NCI-H1048 (cell line): ENCODE data around the gene TRPC4.
"Not testable (repeated sequence)": the region's sequence is repeated elsewhere in the genome, so short reads cannot be mapped to it uniquely, and the experiment has no call there.

ENCODE experiments used
- DNase-seq: peaks from one replicate; lab custom pipeline; 2025; lab: John Stamatoyannopoulos, UW

TRPC4 gene

DNA sequence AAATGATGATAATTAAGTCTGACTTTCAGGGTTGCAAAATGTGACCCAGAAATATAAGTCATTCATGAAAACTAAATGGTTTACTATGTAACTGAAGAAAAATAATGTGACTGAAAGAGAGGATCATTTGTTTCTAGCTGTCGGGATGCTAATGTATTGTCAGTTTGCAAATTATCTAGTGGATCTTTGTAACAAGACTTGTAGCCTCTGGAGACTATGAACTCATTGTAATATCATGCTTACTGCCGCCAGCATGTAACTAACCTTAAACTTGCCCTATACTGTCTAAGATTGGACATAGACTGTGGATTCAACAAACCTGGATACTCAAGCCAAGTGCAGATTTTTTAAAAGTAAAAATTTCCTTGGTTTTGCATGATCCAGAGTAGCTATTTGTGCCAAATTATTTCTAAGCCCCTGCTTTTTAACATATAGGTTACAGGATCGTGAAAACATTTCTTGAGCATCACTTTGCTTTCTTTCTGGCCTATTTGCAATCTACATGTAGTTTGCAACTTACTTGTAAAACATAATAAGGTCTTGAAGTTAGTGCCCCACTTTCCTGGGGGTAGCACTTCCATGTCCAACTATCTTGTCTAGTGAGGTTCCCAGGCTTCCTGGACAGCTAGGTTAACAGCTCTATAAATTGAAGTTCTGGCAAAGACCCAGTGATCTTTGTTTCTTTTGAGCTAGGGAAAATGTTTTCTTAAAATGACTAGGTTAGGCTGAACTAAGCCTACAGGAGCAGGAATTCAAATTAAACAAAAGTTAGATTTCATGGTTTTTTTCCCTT is 267.7 kb downstream of the TRPC4 start:
- DNase-seq = no peak

DNA sequence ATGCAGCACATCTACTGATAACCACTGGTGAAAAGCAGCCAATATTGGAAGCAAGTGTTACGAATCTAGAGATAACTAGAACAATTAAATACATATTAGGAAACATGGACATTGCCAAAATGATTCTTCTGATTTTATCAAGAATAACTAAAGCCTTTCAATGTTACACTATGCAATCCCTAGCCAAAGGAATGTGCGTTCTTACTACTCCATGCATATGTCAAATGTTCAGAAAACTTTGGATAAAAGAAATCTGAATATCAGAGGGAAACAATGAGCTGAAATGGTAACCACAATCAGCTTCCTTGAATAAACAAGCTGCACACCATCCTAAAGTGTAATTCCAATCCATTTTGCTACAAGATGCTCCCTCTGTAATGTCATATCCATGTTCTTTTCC is 270.1 kb downstream of the TRPC4 start:
- DNase-seq = no peak

DNA sequence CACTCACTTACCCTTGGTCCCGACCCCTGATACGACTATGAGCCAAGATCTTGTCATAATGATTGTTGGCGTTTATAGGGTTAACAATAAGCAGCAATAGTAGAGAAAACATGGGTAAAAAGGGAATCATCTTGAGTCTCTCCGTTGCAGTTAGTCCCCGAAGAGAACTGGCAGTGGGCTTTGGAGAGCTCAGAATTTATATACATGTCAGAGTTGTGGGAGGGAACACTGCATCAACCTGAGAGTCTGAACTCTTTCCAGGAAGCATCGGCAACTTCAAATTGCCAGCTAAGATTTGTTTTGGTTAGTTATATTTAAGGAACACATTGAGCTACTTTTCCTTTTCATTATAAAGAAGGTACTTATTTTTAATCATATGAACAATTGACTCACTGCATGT is 271.0 kb downstream of the TRPC4 start, which contains the start of gene POSTN:
POSTN (minus strand) TSS at position 172 of the 400 bp plus-strand sequence; CDS start at position 130, 42 bp downstream.
- DNase-seq = no peak

DNA sequence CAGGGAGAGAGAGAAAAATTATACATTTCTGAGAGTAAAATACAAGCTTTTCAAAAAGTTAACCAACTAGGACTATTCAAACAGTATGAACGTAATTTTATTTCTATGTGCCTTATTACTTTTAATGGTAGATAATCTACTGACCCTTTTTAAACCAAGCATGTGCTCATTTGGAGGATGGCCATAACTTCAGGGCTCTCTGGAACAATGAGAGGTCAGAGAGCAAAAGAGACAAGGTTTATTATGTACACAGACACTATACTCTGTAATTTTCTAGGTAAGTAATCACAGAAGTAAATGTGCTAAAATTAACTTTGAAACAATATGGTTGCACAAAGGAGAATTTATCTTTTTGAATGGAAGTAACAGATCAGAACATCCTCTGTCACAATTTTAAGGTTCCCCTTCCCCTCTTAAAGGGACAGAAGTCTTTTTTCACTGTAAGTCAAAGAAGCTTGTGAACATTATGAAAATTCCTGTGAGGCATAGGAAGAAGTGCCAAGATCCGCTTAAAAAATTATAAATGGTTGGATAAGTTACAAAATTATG is 272.0 kb downstream of the TRPC4 start:
- no peak for DNase-seq

DNA sequence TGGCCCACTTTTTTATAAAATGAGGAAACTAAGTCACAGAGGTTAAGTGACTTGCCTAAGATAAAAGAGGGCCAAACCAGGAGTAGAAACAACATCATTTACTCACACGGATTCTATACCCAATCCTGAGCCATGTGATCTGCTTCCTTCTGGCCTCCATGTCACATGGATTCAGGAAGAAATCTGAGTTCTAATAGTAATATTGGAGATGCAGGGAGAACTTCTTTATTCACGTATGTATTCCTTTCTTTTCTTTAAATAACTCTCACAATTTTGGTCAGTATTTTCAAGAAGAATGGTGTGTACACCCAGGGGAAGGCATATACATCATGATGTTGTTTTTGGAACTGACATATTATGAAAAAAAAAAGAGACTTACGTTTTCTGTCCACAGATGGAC is 272.8 kb downstream of the TRPC4 start:
- DNase-seq = no peak

DNA sequence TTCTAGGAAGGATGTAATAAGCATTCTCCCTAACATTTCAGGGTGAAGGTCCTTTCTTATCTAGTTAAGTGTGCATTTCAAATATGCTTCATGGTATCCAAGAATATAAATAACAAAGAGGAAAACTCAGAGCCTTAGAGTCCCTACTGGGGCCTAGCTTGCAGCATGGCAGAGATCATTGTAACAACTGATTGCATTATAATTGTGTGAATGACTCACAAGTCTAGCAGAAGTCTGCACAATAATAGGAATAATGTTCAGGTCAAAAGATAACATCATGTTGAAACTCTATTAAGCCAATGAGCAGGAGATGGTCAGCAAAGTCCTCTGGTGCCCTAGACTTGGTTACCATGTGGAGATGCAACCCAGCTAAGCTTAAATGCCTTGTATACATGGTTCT is 274.4 kb downstream of the TRPC4 start:
- no peak for DNase-seq

DNA sequence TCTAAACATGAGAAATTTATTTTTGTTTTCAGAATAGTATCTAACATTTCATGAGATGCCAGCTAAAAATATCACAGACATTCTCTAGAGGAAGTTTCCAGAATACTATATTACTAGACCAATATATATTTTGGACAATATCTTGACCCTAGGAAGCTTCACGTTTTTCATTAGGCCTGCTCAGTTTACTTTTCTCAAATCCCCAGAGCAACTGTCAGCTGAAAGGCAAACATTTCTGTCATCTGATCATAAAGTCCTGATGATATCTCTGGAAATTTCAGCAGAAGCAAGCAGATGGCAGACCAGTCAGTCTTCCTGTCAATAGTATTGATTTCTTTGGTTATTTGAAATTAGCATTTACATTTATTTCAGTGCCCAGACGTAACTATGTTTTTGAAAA is 275.0 kb downstream of the TRPC4 start:
- DNase-seq = no peak

DNA sequence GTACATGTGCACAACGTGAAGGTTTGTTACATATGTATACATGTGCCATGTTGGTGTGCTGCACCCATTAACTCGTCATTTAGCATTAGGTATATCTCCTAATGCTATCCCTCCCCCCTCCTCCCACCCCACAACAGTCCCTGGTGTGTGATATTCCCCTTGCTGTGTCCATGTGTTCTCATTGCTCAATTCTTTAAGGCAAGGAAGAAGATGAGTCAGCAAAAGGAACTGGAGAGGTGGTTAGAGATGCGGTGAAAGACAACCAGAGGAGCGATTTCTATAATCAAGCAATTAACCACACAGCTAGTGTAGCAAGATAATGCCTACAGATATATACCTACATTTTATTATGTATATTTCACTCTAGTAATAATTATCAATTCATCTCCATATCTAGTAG is 280.2 kb downstream of the TRPC4 start:
- DNase-seq = not testable (repeated sequence)

DNA sequence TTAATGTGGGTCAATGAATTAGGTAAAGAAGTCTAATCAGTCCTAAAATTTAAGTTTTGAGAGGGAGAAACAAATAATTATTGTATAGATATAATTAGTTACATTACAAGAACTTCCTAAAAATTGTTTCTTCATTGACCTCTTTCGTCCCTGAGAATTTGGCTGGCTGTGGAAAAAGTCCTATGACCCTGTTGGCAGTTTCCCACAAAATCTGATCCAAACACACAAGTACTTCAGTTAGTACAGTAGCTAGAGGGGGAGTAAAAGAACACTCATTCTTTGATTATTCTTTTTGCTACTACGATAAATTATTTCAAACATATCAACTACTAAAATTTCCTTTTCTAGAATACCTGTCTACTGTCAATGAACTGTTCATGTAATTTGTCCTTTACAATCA is 282.3 kb downstream of the TRPC4 start:
- DNase-seq = no peak
